HepG2 (cell line): Measurements from ENCODE around the gene CAT. TPM values are rescaled to one million over a fixed set of nuclear protein-coding genes. Genes with fewer than 3 reads are reported as not detected.

ENCODE experiments used
- HNRNPL ChIP-seq: fragments of 200-400 bp; formaldehyde crosslinking; IDR thresholded peaks from 2 replicates; pipeline ENCODE4 v1.6.1; 2017; ENCODE audit warnings: mild to moderate bottlenecking, low read depth, low read length
- MTA1 ChIP-seq: sonication (generic); formaldehyde crosslinking; IDR thresholded peaks from 2 replicates; pipeline ENCODE4 v1.4.0; 2020; ENCODE audit warnings: missing genetic modification reagents, mild to moderate bottlenecking, borderline replicate concordance
- SETDB1 ChIP-seq: sonication (generic); formaldehyde crosslinking; IDR thresholded peaks from 2 replicates; pipeline ENCODE4 v1.5.1; 2020; ENCODE audit warnings: missing genetic modification reagents, mild to moderate bottlenecking, borderline replicate concordance
- SKI ChIP-seq: fragments of 450-650 bp; IDR thresholded peaks from one replicate; pipeline ENCODE4 v1.6.1; 2018; ENCODE audit warnings: mild to moderate bottlenecking; ENCODE audit not compliant: partially characterized antibody
- TRIM24 ChIP-seq: sonication (generic); formaldehyde crosslinking; IDR thresholded peaks from 2 replicates; pipeline ENCODE4 v1.8.0; 2022; ENCODE audit warnings: mild to moderate bottlenecking, missing genetic modification reagents
- ZNF136 ChIP-seq: sonication (generic); formaldehyde crosslinking; IDR thresholded peaks from 2 replicates; pipeline ENCODE4 v1.8.1; 2022; ENCODE audit warnings: low read depth, mild to moderate bottlenecking, moderate library complexity, missing genetic modification reagents
- ZNF343 ChIP-seq: sonication (generic); formaldehyde crosslinking; IDR thresholded peaks from 2 replicates; pipeline ENCODE4 v1.4.0; 2020; ENCODE audit warnings: mild to moderate bottlenecking, missing genetic modification reagents
- ZNF570 ChIP-seq: sonication (generic); formaldehyde crosslinking; IDR thresholded peaks from 2 replicates; pipeline ENCODE4 v1.4.0; 2020; ENCODE audit warnings: mild to moderate bottlenecking, missing genetic modification reagents, borderline replicate concordance
- ZNF782 ChIP-seq: sonication (generic); formaldehyde crosslinking; IDR thresholded peaks from 2 replicates; pipeline ENCODE4 v1.4.0; 2020; ENCODE audit warnings: missing genetic modification reagents, mild to moderate bottlenecking, borderline replicate concordance
- ZNF850 ChIP-seq: sonication (generic); formaldehyde crosslinking; conservative IDR thresholded peaks from 2 replicates; pipeline ENCODE4 v1.9.0; 2021; ENCODE audit warnings: mild to moderate bottlenecking, missing genetic modification reagents
- ZNF879 ChIP-seq: sonication (generic); formaldehyde crosslinking; IDR thresholded peaks from 2 replicates; pipeline ENCODE4 v1.8.1; 2023; ENCODE audit warnings: missing genetic modification reagents
- polyA plus RNA-seq, 8 experiments: library from polyadenylated mRNA; depleted of rRNA in 3 of 8; stranded (reverse) in 7 of 8; unstranded in 1 of 8; fragments of >200 nt; fragmentation: Illumina TruSeq in 4 of 8; extraction: Trizol in 4 of 8; gene quantifications; 2 replicates each; pipeline versions ENCODE4 v1.2.1 to v1.2.3, GENCODE V29; 2011 to 2016; ENCODE audit warnings: low read depth in 4 of 8, missing spikeins in 1 of 8, mixed read lengths in 1 of 8; ENCODE audit not compliant: insufficient read depth in 1 of 8
- total RNA-seq, 5 experiments: library from RNA; depleted of rRNA; stranded (reverse); fragments of >200 nt; fragmentation: Illumina TruSeq; extraction: Trizol; gene quantifications; 2 replicates each; pipeline ENCODE4 v1.2.3, GENCODE V29; 2016; ENCODE audit warnings: low read depth in 1 of 5
- TF ChIP-seq, protein P1 (sequence below): sonication (generic); formaldehyde crosslinking; IDR thresholded peaks from 2 replicates; pipeline ENCODE4 v1.5.0; 2020; ENCODE audit warnings: mild to moderate bottlenecking, missing genetic modification reagents
- TF ChIP-seq, protein P2 (sequence below): sonication (generic); formaldehyde crosslinking; IDR thresholded peaks from 2 replicates; pipeline ENCODE4 v1.4.0; 2020; ENCODE audit warnings: missing genetic modification reagents
- TF ChIP-seq, protein P3 (sequence below), 2 experiments: fragments of 450-650 bp in 1 of 2; sonication (generic) in 1 of 2; formaldehyde crosslinking; IDR thresholded peaks; 2 replicates each; pipeline versions ENCODE4 v1.5.0 to v1.8.0; 2020 to 2022; ENCODE audit warnings: mild to moderate bottlenecking in 1 of 2, missing genetic modification reagents in 1 of 2
- TF ChIP-seq, protein P4 (sequence below): sonication (generic); formaldehyde crosslinking; IDR thresholded peaks from 2 replicates; pipeline ENCODE4 v1.4.0; 2020; ENCODE audit warnings: mild to moderate bottlenecking, missing genetic modification reagents
- TF ChIP-seq, protein P5 (sequence below): sonication (generic); formaldehyde crosslinking; IDR thresholded peaks from 2 replicates; pipeline ENCODE4 v1.5.0; 2020; ENCODE audit warnings: missing genetic modification reagents
- TF ChIP-seq, protein P6 (sequence below): IDR thresholded peaks from 2 replicates; pipeline ENCODE4 v1.6.1; 2016; ENCODE audit warnings: mild to moderate bottlenecking

CAT gene
- total and polyA plus RNA-seq, 2 of the 13 experiments (the other 11 are each of a cell fraction or from before 2014, with no cell fraction given): 107 to 136 TPM

DNA sequence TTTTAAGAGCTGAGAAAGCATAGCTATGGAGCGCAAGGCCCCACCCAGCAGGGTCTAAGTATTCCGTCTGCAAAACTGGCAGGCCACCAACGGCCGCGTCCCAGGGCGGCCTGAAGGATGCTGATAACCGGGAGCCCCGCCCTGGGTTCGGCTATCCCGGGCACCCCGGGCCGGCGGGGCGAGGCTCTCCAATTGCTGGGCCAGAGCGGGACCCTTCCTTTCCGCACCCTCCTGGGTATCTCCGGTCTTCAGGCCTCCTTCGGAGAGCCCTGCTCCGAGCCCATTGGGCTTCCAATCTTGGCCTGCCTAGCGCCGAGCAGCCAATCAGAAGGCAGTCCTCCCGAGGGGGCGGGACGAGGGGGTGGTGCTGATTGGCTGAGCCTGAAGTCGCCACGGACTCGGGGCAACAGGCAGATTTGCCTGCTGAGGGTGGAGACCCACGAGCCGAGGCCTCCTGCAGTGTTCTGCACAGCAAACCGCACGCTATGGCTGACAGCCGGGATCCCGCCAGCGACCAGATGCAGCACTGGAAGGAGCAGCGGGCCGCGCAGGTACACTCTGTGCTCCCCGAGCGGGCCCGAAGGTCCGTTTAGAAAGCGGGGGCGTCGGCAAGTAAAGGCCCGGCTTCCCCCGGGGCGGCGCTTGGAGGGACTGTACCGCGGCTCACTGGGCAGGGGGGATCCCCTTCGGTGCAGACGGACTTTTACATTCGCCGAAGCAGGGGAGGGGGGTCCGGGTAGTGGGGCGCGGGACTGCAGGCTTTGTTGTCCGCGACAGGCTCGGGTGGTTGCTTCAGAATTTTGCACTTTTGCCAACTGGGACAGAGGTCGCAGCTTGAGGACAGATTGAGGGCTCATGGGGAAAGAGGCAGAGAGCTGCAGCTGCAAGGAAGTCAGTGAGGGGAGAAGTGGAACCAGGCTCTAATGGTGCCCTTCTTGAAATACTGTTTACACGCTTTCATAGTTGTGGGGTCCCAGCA is at the start of gene CAT (continued):
- TF ChIP-seq, protein P1, sequence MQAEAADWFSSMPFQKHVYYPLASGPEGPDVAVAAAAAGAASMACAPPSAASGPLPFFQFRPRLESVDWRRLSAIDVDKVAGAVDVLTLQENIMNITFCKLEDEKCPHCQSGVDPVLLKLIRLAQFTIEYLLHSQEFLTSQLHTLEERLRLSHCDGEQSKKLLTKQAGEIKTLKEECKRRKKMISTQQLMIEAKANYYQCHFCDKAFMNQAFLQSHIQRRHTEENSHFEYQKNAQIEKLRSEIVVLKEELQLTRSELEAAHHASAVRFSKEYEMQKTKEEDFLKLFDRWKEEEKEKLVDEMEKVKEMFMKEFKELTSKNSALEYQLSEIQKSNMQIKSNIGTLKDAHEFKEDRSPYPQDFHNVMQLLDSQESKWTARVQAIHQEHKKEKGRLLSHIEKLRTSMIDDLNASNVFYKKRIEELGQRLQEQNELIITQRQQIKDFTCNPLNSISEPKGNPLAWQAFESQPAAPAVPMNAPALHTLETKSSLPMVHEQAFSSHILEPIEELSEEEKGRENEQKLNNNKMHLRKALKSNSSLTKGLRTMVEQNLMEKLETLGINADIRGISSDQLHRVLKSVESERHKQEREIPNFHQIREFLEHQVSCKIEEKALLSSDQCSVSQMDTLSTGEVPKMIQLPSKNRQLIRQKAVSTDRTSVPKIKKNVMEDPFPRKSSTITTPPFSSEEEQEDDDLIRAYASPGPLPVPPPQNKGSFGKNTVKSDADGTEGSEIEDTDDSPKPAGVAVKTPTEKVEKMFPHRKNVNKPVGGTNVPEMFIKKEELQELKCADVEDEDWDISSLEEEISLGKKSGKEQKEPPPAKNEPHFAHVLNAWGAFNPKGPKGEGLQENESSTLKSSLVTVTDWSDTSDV (CRISPR knock-in tag): no peak
- no peak for TF ChIP-seq SETDB1
- TF ChIP-seq, protein P2, sequence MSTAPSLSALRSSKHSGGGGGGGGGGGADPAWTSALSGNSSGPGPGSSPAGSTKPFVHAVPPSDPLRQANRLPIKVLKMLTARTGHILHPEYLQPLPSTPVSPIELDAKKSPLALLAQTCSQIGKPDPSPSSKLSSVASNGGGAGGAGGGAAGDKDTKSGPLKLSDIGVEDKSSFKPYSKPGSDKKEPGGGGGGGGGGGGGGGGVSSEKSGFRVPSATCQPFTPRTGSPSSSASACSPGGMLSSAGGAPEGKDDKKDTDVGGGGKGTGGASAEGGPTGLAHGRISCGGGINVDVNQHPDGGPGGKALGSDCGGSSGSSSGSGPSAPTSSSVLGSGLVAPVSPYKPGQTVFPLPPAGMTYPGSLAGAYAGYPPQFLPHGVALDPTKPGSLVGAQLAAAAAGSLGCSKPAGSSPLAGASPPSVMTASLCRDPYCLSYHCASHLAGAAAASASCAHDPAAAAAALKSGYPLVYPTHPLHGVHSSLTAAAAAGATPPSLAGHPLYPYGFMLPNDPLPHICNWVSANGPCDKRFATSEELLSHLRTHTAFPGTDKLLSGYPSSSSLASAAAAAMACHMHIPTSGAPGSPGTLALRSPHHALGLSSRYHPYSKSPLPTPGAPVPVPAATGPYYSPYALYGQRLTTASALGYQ (CRISPR knock-in tag): no peak
- 0 out of 2 replicates have a peak, but pooled peaks have one; percentile 47 for TF ChIP-seq ZNF782 (CRISPR knock-in tag)
- TF ChIP-seq, protein P3, sequence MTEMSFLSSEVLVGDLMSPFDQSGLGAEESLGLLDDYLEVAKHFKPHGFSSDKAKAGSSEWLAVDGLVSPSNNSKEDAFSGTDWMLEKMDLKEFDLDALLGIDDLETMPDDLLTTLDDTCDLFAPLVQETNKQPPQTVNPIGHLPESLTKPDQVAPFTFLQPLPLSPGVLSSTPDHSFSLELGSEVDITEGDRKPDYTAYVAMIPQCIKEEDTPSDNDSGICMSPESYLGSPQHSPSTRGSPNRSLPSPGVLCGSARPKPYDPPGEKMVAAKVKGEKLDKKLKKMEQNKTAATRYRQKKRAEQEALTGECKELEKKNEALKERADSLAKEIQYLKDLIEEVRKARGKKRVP (CRISPR knock-in tag; IDR thresholded peaks at IDR 0.05): peak in 1 of 2 experiments; percentile 62; a peak in 1 of 4 replicates
- TF ChIP-seq SKI: peak; percentile 31
- TF ChIP-seq MTA1: peak; percentile 88; the same call in 1 of the 2 replicates
- TF ChIP-seq, protein P4, sequence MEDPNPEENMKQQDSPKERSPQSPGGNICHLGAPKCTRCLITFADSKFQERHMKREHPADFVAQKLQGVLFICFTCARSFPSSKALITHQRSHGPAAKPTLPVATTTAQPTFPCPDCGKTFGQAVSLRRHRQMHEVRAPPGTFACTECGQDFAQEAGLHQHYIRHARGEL (CRISPR knock-in tag): no peak
- peak; percentile 52; the same call in 1 of the 2 replicates for TF ChIP-seq ZNF343 (CRISPR knock-in tag)
- TF ChIP-seq, protein P5, sequence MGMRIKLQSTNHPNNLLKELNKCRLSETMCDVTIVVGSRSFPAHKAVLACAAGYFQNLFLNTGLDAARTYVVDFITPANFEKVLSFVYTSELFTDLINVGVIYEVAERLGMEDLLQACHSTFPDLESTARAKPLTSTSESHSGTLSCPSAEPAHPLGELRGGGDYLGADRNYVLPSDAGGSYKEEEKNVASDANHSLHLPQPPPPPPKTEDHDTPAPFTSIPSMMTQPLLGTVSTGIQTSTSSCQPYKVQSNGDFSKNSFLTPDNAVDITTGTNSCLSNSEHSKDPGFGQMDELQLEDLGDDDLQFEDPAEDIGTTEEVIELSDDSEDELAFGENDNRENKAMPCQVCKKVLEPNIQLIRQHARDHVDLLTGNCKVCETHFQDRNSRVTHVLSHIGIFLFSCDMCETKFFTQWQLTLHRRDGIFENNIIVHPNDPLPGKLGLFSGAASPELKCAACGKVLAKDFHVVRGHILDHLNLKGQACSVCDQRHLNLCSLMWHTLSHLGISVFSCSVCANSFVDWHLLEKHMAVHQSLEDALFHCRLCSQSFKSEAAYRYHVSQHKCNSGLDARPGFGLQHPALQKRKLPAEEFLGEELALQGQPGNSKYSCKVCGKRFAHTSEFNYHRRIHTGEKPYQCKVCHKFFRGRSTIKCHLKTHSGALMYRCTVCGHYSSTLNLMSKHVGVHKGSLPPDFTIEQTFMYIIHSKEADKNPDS: peak; percentile 59; the same call in 1 of the 2 replicates
- TF ChIP-seq ZNF879: no peak
- no peak for TF ChIP-seq ZNF850 (CRISPR knock-in tag)
- peak; percentile 77; the same call in 1 of the 2 replicates for TF ChIP-seq ZNF136 (CRISPR knock-in tag)
- peak; percentile 66; the same call in 1 of the 2 replicates for TF ChIP-seq HNRNPL
- no peak for TF ChIP-seq TRIM24 (CRISPR knock-in tag)
- TF ChIP-seq, protein P6, sequence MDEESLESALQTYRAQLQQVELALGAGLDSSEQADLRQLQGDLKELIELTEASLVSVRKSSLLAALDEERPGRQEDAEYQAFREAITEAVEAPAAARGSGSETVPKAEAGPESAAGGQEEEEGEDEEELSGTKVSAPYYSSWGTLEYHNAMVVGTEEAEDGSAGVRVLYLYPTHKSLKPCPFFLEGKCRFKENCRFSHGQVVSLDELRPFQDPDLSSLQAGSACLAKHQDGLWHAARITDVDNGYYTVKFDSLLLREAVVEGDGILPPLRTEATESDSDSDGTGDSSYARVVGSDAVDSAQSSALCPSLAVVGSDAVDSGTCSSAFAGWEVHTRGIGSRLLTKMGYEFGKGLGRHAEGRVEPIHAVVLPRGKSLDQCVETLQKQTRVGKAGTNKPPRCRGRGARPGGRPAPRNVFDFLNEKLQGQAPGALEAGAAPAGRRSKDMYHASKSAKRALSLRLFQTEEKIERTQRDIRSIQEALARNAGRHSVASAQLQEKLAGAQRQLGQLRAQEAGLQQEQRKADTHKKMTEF (CRISPR knock-in tag): peak; percentile 66; the same call in 1 of the 2 replicates
- peak; percentile 0; the same call in 1 of the 2 replicates for TF ChIP-seq ZNF570 (CRISPR knock-in tag)
